H1 (cell line): ENCODE measurements around the gene NLRC5. TPM values are rescaled to one million over a fixed set of nuclear protein-coding genes. Genes with fewer than 3 reads are reported as not detected.

Source experiments
- ATF2 ChIP-seq: IDR thresholded peaks from 2 replicates; pipeline ENCODE4 v1.6.1; 2012; ENCODE audit warnings: low read length, inconsistent platforms
- CHD2 ChIP-seq: IDR thresholded peaks from 2 replicates; pipeline ENCODE4 v1.6.1; 2012; ENCODE audit warnings: low read length, improper control_type of control experiment
- CTCF ChIP-seq, 3 experiments: IDR thresholded peaks; 1 replicate in 2 of 3; 2 replicates in 1 of 3; pipeline versions ENCODE4 v1.5.1 to v1.6.1; 2011; ENCODE audit warnings: low read length in 3 of 3, mild to moderate bottlenecking in 3 of 3, inconsistent platforms in 2 of 3, low read depth in 1 of 3, moderate library complexity in 1 of 3; ENCODE audit not compliant: insufficient read depth in 1 of 3; ENCODE audit errors: control extremely low read depth in 1 of 3
- JUN ChIP-seq: IDR thresholded peaks from 2 replicates; pipeline ENCODE4 v1.6.1; 2011; ENCODE audit warnings: low read depth, mild to moderate bottlenecking, improper control_type of control experiment, low read length
- POLR2A ChIP-seq, 2 experiments: IDR thresholded peaks; 1 replicate in 1 of 2; 2 replicates in 1 of 2; pipeline ENCODE4 v1.6.1; 2011; ENCODE audit warnings: low read depth in 2 of 2, low read length in 2 of 2, mild to moderate bottlenecking in 2 of 2; ENCODE audit errors: control extremely low read depth in 1 of 2
- POLR2AphosphoS5 ChIP-seq: IDR thresholded peaks from 2 replicates; pipeline ENCODE4 v1.6.1; 2011; ENCODE audit warnings: low read depth, low read length
- RAD21 ChIP-seq, 2 experiments: IDR thresholded peaks in 1 of 2; conservative IDR thresholded peaks in 1 of 2; 2 replicates each; pipeline ENCODE4 v1.6.1; 2011; ENCODE audit warnings: low read depth in 2 of 2, low read length in 2 of 2, improper control_type of control experiment in 1 of 2, inconsistent platforms in 1 of 2, mild to moderate bottlenecking in 1 of 2, moderate library complexity in 1 of 2
- RXRA ChIP-seq: IDR thresholded peaks from 2 replicates; pipeline ENCODE4 v1.6.1; 2011; ENCODE audit warnings: low read depth, mild to moderate bottlenecking, low read length, moderate library complexity; ENCODE audit not compliant: insufficient read depth
- SIN3A ChIP-seq, 2 experiments: IDR thresholded peaks in 1 of 2; conservative IDR thresholded peaks in 1 of 2; 2 replicates each; pipeline ENCODE4 v1.6.1; 2011 to 2012; ENCODE audit warnings: low read length in 2 of 2, improper control_type of control experiment in 1 of 2, low read depth in 1 of 2, mild to moderate bottlenecking in 1 of 2
- SP4 ChIP-seq: IDR thresholded peaks from 2 replicates; pipeline ENCODE4 v1.6.1; 2012; ENCODE audit warnings: low read length, inconsistent platforms
- polyA plus RNA-seq, 7 experiments: library from polyadenylated mRNA; depleted of rRNA in 3 of 7; stranded (reverse) in 5 of 7; unstranded in 2 of 7; fragments of >200 nt in 5 of 7; fragments of 200-250 nt in 2 of 7; gene quantifications; 1 replicate in 5 of 7; 2 replicates in 1 of 7; 4 replicates in 1 of 7; pipeline versions ENCODE4 v1.2.1 to v1.2.3, GENCODE V29; 2011 to 2013; ENCODE audit warnings: missing spikeins in 2 of 7, mixed read lengths in 2 of 7
- total RNA-seq: library from RNA; stranded (reverse); fragmentation: NEBNext Ultra II Directional; extraction: Animal tissue kit (Norgen Biotek cat#: 25700); gene quantifications from 2 replicates; pipeline ENCODE4 v1.2.1, GENCODE V29; 2021

NLRC5 gene
- total and polyA plus RNA-seq, 2 of the 8 experiments (the other 6 are each of a cell fraction or from before 2014, with no cell fraction given), result 2.2 to 3.2 TPM

DNA sequence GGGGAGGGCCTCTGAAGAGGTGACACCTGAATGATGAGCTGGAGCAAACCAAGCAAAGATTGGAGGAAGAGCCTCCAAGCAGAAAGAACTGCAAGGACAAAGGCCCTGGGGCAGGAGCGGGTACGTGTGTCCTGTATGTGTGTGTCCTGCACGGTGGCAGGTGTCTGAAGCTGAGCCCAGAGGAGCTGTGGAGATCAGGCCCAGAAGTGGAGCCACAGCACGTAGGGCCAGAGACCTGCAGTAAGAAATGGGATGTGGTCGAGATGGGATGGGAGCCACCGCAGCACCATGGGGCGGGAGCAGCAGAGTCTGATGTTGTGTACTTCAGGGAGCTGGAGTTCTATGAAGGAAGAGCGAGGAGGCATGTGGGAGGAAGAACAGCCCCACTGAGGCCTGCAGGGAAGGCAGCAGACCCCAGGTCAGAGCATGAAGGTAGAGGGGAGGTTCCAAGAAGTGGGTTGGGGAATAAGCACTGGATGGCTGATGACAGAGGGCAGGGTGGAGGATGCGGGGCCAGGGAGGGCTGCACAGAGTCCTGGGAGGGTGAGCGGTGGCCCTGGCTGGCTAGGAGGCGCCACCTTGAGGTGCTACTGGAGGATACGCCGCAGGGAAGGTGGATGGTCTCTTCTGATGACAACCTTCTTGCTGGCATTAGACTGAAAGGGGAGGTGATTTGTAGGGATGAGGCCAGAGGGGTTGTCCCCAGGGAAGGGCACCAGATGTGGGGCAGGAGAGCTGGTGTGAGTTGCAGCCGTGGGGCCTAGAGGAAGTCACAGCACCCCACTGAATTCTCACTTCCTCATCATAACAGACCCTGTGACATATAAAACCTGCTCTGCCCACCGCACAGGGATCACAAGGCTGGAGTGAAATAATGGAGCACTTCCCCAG lies 38.2 kb upstream of the NLRC5 start (continued):
- TF ChIP-seq RAD21 (IDR thresholded peaks at IDR 0.05 in 1 of 2, conservative IDR thresholded peaks at IDR 0.05 in 1 of 2; ENCODE audit: low read depth in 2 of 2, low read length in 2 of 2), result peak; percentile 83
- TF ChIP-seq JUN, result no peak
- TF ChIP-seq RXRA, result 0 out of 2 replicates have a peak, but pooled peaks have one; percentile 8
- no peak for TF ChIP-seq POLR2AphosphoS5
- TF ChIP-seq CHD2, result no peak
- no peak for TF ChIP-seq SP4
- TF ChIP-seq POLR2A (IDR thresholded peaks at IDR 0.05; ENCODE audit: control extremely low read depth in 1 of 2, low read depth in 2 of 2, low read length in 2 of 2), result no peak
- TF ChIP-seq SIN3A (conservative IDR thresholded peaks at IDR 0.05 in 1 of 2, IDR thresholded peaks at IDR 0.05 in 1 of 2; ENCODE audit: low read depth in 1 of 2, low read length in 2 of 2), result no peak
- peak; percentile 78 to 90 (median 88) for TF ChIP-seq CTCF (IDR thresholded peaks at IDR 0.05; ENCODE audit: control extremely low read depth in 1 of 3, insufficient read depth in 1 of 3, low read depth in 1 of 3, low read length in 3 of 3)
- TF ChIP-seq ATF2, result no peak
